ENCODE data around the gene CREB1. TPM values are rescaled to one million over a fixed set of nuclear protein-coding genes. Genes with fewer than 3 reads are reported as not detected.
A peak's percentile ranks its signal among the peaks of the same experiment; 100 is the strongest.

CREB1 gene
- total RNA-seq, 2 donors from 2014 or later: 17.9 to 20.1 TPM

DNA sequence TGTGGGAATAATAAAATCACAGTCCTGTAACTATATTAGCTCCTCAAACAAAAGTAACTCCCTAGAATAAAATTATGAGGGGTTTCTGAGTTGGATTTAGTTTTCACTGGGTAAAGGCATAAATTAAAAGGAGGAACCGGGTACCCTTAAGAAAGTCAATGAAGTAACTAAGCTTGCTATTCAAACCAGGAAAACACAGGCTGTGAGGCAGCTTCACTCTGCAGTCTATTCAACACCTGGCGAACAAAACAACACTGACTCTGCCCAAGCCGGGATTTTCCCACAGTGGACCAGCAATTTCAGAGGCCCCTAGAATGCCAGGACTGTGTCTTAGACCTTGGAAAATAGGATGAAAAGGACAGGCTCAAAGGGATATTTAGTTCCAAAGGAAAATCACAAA lies 24.6 kb upstream of the CREB1 start:
- ATAC-seq: peak; percentile 40
- Histone ChIP-seq H3K4me1 (peaks cover 13% of the 10 kb centered on the region), H3K27me3 (no peaks in the 10 kb centered on the region), H3K9me3 (no peaks in the 10 kb centered on the region), H3K36me3 (replicated peaks in 1 of 2; ENCODE audit: insufficient read depth in 1 of 2, low read depth in 2 of 2) (no peaks in the 10 kb centered on the region), H3K4me3 (no peak overlapping the region), H3K27ac (no peak overlapping the region)
- peak in 2 of 4 donors; percentile 16 to 34 for DNase-seq
- no peak for TF ChIP-seq POLR2A (IDR thresholded peaks at IDR 0.05)
- TF ChIP-seq, protein P1, sequence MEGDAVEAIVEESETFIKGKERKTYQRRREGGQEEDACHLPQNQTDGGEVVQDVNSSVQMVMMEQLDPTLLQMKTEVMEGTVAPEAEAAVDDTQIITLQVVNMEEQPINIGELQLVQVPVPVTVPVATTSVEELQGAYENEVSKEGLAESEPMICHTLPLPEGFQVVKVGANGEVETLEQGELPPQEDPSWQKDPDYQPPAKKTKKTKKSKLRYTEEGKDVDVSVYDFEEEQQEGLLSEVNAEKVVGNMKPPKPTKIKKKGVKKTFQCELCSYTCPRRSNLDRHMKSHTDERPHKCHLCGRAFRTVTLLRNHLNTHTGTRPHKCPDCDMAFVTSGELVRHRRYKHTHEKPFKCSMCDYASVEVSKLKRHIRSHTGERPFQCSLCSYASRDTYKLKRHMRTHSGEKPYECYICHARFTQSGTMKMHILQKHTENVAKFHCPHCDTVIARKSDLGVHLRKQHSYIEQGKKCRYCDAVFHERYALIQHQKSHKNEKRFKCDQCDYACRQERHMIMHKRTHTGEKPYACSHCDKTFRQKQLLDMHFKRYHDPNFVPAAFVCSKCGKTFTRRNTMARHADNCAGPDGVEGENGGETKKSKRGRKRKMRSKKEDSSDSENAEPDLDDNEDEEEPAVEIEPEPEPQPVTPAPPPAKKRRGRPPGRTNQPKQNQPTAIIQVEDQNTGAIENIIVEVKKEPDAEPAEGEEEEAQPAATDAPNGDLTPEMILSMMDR (IDR thresholded peaks at IDR 0.05): no peak
- intact Hi-C loops (cut with DNase I): no loop called here
- WGBS, 2 donors: 22 to 41% methylated on average over 3 of the region's 3 CpGs

DNA sequence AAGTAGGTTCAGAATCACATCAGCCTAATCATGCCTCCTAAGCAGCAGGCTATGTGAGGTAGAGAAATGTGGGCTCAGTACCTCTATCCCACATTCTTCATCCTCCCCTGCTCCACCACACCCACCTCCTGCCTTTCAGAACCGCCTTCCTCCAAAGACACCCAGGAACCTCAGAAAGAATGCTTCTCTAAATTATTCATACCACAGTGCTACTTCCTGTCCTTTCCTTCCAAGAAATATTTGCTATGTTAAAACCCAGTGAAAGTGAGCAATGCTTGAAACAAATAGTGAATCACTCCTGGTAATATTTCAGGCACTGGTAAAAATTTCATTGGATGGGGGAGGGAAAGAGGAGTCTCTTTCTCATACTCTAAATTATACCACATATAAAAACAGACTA lies 24.0 kb upstream of the CREB1 start:
- no peak for TF ChIP-seq POLR2A (IDR thresholded peaks at IDR 0.05)
- TF ChIP-seq, protein P1 (IDR thresholded peaks at IDR 0.05): no peak
- peaks cover 13% of the 10 kb centered on the region for H3K4me1 ChIP-seq
- 59 to 82% methylated on average over 1 of the region's 1 CpG for WGBS, 2 donors
- intact Hi-C loops (cut with DNase I): no loop called here
- ATAC-seq: no peak
- H3K4me3 ChIP-seq: no peak overlapping the region
- no peaks in the 10 kb centered on the region for H3K27me3 ChIP-seq
- no peaks in the 10 kb centered on the region for H3K36me3 ChIP-seq (replicated peaks in 1 of 2; ENCODE audit: insufficient read depth in 1 of 2, low read depth in 2 of 2)
- no peak for DNase-seq
- H3K9me3 ChIP-seq: no peaks in the 10 kb centered on the region
- H3K27ac ChIP-seq: no peak overlapping the region

DNA sequence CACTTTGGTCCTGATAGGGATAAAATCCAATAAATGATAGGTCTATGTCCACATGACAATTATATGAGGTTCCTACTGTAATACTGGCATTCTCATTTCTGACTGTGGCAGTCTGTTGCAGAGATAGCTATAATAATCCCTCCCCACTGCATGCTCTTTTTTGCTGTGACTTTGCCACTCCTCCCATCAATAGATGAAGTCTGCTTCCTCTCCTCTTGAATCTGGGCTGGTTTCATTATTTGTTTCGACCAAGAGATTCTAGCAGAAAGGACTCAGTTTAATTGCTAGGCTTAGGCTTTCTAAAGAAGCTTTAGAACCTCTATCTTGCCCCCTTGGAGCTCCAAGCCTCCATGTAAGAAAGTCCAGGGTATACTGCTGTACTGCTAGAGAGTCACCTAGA lies 23.3 kb upstream of the CREB1 start:
- Histone ChIP-seq H3K9me3 (no peaks in the 10 kb centered on the region), H3K4me1 (peaks cover 13% of the 10 kb centered on the region), H3K36me3 (replicated peaks in 1 of 2; ENCODE audit: insufficient read depth in 1 of 2, low read depth in 2 of 2) (no peaks in the 10 kb centered on the region), H3K4me3 (no peak overlapping the region), H3K27ac (no peak overlapping the region), H3K27me3 (no peaks in the 10 kb centered on the region)
- no peak for TF ChIP-seq POLR2A (IDR thresholded peaks at IDR 0.05)
- TF ChIP-seq, protein P1 (IDR thresholded peaks at IDR 0.05): no peak
- intact Hi-C loops (cut with DNase I): no loop called here
- 71 to 100% methylated on average over 1 of the region's 1 CpG for WGBS, 2 donors
- DNase-seq: no peak
- ATAC-seq: no peak

DNA sequence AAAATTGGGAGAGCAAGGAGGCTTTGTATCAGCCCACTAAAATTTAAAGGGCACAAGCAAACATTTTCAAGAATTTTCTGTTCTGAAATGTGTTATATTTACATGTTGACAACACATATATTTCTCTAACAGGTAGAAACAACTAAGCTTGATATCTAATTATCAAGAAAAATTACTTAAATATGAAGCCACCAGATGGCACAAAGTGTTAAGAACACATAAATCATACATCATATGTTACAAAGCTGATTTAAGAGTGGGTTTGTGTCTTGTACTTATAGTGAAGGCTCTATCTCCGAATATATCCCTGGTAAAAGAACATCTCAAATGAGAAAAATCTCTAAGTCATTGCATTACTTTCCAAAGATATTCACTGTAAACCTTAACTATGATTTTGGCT lies 19.6 kb upstream of the CREB1 start:
- H3K36me3 ChIP-seq (replicated peaks in 1 of 2; ENCODE audit: insufficient read depth in 1 of 2, low read depth in 2 of 2): no peaks in the 10 kb centered on the region
- H3K9me3 ChIP-seq: no peaks in the 10 kb centered on the region
- H3K27me3 ChIP-seq: no peaks in the 10 kb centered on the region
- peaks cover 2% of the 10 kb centered on the region for H3K4me1 ChIP-seq
- H3K27ac ChIP-seq: no peak overlapping the region
- 69 to 90% methylated on average over 1 of the region's 1 CpG for WGBS, 2 donors
- no peak overlapping the region for H3K4me3 ChIP-seq
- intact Hi-C loops (cut with DNase I): no loop called here
- no peak for ATAC-seq
- no peak for DNase-seq
- TF ChIP-seq, protein P1 (IDR thresholded peaks at IDR 0.05): no peak

DNA sequence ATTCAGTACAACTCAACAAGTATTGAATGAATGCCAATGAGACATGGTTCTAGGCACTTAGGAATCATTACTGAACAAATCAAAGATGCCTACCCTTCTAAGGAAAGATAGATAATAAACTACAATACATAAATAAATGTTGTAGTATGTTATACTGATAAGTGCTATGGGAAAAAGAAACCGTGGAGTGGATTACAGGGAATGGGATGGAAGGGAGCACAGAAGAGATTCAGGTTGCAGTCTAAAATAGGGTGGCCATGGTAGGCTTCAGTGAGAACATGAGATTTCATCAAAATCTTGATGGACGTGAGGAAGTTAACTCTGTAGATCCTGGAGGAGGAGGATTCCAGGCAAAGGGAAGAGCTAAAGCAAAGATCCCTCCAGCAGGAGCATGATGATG lies 17.9 kb upstream of the CREB1 start:
- TF ChIP-seq, protein P1 (IDR thresholded peaks at IDR 0.05): no peak
- TF ChIP-seq POLR2A (IDR thresholded peaks at IDR 0.05): no peak
- Histone ChIP-seq H3K36me3 (replicated peaks in 1 of 2; ENCODE audit: insufficient read depth in 1 of 2, low read depth in 2 of 2) (no peaks in the 10 kb centered on the region), H3K4me3 (no peak overlapping the region), H3K4me1 (no peaks in the 10 kb centered on the region), H3K9me3 (no peaks in the 10 kb centered on the region), H3K27me3 (no peaks in the 10 kb centered on the region), H3K27ac (no peak overlapping the region)
- 54 to 56% methylated on average over 2 of the region's 2 CpGs for WGBS, 2 donors
- intact Hi-C loops (cut with DNase I): no loop called here
- no peak for DNase-seq
- ATAC-seq: no peak

Measured in body of pancreas (tissue), 4 donors.